Amygdala (tissue), 56 donors: ENCODE data around the gene ADAT2.

Experiments
- DNase-seq, 56 donors: peaks; one replicate each; lab custom pipeline; 2025; lab: John Stamatoyannopoulos, UW

Gene ADAT2

DNA sequence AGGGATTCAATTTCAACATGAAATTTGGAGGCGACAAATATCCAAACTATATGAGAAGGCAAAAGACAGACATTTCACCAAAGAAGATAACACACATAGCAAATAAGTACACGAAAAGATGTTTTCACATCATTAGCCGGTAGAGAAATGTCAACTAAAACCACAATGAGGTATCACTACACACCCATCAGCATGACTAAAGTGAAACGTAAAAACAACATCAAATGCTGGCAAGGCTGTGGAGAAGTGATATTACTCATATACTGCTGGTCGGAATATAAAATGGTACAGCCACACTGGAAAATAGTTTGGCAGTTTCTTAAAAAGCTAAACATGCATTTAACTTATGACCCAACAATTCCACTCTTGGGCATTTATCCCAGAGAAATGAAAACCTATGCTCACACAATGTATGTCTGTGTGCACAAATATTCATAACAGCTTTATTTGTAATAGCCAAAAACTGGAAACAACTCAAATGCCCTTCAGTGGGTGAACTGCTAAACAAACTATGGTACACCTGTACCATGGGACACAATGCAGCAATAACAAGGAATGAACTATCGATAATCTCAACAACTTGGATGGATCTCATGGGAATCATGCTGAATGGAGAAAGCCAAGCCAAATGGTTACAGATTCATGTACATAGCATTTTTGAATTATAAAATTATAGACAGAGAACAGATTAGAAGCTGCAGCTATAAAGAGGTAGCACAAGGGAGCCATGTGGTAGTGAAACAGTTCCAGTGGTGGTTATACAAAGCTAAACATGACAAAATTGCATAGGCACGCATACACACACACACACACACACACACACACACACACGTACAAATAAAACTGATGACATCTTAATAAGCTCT is 8.6 kb downstream of the ADAT2 start:
- no peak for DNase-seq

DNA sequence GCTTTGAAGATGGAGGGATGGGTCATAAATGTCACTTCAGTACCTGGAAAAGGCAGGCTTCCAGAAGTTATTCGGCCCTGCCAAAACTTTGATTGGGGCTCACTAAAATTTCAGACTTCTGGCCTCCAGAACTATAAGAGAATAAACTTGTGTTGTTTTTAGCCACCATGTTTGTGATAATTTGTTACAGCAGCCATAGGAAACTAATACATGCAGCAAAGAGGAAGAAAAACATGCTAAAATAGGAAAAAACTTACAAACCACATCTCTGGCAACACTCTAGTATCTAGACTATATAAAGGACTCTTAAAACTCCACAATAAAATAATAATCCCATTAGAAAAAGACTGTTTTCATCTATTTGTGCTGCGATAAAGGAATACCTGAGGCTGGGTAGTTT is 9.5 kb downstream of the ADAT2 start:
- DNase-seq, result no peak

DNA sequence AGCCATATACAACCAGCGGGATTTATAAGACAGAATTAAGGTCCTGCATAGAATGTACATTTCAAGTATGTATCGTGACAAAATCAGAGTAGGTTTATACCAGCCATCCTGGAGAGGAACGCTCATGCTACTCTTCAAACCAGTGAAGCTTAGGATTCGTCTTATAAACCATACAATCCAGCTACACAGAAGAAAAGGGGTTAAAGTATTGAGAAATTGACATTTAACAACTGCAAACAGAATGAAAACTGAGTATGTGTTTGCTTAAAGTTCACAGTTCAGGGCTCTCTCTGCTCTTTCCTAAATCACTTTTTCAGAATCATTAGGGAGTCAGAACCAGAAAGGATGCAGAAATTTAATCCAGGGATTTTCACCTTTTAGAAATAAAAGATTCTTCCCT is 17.9 kb downstream of the ADAT2 start:
- DNase-seq, result no peak

DNA sequence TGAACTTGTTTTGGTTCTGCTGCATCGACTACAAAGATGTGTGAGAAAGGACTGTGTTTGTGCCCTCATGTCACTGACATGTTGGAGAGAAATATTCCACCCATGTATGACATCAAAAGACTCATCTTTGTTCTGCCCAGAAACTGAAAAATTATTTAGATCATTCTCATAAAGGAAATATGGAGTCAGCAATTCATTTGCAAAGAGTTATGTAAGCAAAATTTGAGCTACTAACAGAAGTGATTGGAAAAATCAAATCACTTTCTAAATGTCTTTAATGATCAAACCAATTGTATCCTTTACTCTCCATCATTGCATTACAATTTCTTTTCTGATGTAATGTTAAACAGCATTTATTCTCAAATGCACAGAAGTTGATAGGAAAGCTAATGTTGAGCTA is 19.3 kb downstream of the ADAT2 start:
- no peak for DNase-seq

DNA sequence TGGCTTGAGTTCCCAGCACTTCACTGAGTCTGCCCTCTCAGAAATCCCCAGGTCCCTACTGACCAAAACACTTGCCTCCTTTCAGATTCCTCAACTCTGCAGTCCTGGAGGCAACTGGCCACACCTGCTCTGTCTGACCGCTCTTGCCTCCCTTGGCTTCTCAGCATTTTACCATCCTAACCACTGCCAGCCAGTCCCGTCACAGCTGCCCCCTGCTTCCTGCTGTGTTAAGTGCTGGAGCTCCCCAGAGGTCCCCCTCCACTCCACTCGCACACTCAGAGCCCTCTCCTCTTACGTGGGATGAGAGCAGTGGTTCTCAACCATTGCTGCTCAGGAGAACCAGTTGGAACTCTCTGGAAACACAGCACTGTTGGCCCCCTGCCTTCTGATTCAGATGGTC is 20.5 kb downstream of the ADAT2 start:
- no peak for DNase-seq

DNA sequence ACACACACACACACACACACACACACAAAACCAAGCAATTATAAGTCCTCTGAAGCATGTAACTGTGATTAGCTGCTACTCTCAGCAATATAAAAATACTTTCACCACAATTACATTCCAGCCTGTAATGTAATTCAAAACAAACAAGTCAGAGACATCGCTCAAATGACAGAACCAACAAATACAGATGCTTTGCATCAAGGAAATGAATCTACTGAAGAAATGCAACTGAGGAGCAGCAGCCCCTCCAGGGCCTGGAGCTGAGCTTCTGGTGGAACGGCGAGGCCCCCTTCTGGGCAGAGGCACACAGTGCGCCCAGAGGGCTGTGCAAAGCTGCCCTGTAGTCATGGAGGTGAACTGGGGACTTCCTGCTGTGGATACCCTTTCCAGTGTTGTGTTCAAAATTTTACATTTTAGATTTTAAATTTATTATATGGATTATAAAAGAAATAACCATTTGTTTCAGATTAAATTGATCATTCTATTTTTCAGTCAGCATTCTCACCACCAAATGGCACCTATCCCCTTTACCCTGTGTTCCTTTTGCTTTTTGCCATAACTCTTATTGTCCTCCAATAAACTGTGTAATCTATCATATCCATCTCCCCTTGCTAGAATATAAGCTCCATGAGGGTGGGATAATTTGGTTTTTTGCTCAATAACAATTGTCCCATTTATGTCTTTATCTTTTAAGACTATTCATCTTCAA is 23.2 kb downstream of the ADAT2 start:
- DNase-seq, result peak in 51 of 56 donors; percentile 1 to 79 (median 35)

DNA sequence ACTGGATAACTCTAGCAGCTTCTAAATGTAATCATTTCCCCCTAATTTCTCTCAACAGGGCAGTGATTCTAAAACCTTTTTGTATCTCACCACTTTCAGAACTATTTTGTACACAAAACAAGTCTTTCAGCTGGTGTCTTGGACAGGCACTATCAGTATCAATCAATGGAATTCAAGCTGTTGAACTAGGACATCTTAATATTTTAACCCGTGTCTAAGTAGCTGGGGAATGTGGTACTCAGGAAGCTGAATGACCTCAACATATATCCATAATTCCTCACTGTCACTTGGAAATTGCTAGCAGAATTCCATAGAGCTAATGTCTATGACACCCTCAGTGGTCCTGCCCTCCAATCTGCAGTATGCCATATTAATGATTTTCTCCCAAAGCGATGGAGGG is 24.5 kb downstream of the ADAT2 start:
- no peak for DNase-seq

DNA sequence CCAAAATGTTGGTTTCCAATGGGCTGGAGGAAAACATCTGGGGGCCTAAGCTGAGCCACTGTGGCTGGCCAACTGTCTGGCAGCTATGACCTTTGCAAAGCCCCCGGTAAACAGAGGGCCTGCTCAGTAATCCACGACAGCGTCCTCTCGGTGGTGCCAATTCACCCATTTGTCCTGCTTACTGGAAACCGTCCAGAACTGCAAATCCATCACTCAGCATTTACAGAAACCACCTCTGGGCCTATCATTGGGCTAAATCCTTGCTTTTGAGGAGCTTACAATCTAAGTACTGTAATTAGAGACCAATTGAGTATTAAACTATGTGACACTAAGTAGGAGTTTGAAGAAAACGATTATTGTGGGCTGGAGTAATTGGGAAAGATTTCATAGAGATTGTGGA is 31.0 kb downstream of the ADAT2 start:
- no peak for DNase-seq

DNA sequence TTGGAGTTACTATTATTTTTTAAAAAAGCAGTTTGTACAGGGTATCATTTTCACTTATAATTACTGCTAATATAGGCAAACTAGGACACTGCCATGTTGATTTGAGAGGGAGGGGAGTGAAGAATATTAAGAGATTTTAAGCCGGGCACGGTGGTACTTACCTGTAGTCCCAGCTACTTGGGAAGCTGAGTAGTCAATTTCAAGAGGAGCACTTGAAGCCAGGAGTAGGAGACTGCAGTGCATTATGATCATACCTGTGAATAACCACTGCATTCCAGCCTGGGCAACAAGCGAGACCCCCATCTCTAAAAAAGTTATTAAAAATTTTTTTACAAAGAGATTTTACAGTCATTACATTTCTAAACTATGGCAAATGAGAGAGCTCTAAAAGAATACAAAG is 35.7 kb downstream of the ADAT2 start:
- no peak for DNase-seq

DNA sequence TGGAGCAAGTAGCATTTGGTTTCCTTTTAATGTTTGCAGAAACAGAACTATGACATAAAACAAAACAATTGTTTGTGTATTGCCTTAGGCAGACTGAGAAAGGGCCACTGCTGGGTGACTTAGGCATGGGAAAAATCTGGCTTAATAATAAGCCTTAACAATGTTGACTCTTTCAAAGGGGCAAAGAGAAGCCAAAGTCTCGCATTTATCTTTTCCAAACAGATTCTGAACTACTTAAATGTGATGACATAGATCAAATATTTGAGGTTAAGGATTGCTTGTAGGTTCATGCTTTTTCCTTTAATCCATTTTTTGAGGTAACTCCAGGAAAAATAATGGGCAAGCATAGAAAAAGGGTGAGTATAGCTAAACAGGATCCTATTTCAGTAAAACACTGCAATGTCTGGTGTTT is 39.6 kb downstream of the ADAT2 start:
- DNase-seq, result no peak

DNA sequence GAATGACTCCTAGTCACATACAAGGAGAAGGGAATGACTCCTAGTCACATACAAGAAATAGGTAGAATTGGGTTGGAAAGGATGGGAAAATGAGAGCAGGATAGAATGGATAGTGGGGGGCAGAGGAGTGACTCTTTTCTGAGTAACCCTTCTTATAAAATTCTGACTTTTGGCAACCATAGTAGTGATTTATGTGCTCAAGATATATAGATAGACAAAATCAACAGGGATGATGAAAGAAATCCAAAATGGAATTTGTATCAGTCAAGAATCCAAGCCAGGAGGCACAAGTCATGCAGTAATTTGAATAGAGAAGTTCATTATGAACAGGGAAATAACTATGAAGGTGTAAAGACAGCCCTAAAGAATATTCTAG is 41.7 kb downstream of the ADAT2 start:
- DNase-seq, result no peak

DNA sequence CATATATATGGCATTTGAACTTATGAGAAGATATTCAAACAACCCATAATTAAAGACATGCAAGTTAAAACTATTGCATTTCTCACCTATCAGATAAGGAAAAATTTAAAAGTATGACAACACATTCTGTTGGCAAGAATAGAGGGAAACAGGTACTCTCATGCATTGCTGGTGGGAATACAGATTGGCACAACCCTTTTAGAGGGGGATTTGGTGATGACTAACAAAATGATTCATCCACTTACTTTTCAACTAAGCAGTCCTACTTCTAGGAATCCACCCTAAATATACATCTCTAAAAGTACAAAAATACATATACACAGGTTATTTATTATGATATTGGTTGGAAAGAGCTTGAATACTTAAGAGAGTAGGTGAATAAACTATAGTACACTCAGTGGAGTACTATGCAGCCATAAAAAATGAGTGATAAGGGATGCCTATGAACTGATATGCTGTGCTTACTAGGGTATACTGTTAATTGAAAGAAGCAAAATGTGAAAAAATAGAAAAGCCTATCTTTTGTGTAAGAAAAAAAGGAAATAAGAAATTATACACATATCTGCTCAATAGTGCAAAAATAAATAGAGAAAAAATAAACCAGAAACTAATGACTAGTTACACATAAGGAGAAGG is 42.2 kb downstream of the ADAT2 start:
- DNase-seq, result no peak

DNA sequence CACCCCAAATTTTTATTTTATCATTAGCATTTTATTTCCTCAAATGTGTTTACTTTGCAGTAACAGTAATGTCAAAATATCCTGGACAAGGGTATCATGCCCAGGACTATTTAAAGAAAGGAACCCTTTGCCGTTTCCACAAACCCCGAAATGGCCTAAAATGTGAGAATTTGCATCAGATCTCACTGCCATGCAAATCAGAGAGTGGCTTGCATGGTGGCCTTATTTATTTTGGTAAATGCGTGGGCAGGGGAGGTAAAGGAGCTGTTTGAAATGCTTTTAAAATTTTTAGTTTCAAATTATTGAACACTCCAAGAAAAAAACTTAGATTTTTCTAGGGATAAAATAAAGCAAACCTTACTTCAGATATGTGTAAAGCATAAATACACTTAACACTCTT is 43.8 kb downstream of the ADAT2 start:
- no peak for DNase-seq

DNA sequence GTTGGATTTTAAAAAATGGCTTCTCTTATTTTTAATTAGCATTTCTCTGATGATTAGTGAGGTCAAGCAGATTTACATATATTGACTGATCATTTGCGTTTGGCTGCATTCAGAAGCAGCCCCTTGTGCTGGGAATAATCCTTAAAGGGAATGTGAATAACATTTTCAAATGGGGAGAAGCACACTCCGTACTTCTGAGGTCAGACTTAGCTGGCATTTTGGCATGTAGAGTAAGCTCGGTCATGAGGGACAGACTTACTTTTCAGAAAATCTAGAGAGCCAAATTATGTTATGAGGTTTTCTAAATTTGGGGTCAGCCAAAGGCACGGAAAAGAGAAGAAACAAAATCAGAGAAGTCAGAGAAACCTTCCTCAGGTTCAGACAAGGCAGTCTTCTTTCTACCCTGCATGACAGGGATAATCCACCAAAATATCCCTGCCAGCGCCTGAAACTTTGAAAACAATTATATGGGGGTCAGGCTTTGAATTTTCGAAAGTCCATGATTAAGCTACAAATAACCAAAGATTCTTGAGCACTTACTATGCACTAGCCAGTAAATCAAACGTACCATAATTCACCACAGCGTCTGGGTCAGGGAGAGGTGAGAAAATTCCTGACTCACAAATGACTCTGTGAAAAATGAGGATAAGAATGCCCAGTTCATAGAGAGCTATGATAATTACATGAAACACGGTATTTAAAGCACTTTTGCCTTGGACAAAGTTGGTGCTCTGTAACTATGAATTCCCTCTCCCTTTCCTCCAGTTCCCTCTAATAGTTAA is 44.9 kb downstream of the ADAT2 start:
- no peak for DNase-seq

DNA sequence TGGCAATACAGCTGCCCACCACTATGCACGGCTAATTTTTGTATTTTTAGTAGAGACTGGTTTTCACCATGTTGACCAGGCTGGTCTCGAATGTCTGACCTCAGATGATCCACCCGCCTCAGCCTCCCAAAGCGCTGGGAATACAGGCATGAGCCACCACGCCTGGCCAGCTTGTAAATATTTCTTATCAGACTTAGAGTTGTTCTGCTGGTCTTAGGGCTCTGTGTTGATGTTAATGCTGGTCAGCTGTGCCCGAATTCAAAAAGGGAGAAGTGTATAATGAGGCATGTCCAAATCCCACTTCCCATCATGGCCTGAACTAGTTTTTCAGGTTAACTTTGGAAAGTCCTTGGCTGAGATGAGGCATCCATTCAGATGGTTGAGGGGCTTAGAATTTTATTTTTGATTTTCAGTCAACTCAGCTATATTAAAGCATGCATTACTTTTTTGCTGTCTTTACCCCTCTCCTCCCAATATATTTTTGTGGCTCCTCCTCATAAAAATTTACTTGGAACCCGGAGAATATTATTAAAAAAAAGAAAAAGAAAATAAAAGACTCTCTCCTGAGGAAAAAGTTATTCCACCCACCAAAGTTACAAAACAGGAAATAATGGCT is 47.7 kb downstream of the ADAT2 start:
- no peak for DNase-seq

DNA sequence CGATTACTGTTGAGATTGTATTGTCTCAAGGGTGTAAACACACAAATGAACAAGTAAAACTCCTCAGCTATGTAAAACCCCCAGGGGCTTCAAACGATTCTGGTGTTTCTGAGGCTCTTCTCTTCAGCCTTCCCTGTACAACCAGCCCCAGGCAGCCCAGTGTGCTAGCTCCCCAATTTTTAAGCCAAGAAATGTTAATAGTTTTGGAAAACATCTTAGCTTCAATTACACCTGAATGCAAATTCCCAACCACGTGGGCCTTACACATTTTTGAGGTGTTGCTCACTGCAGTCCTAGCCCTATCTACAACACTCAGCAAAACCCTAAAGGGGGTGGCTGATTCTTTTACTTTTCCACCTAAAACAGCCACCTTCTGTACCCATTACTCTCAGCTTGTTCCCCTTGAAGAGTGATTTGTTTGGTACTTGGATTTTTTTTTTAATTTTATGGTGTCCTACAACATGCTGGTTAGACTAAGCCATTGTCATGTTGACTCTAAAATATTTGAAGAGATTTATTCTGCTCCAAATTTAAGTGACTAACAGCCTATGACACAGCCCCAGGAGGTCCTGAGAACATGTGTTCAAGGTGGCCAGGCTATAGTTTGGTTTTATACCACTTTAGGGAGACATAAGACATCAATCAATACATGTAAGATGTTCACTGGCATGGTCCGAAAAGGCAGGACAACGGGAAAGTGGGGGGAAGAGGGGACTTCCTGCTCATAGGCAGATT is 48.7 kb downstream of the ADAT2 start:
- DNase-seq, result no peak

DNA sequence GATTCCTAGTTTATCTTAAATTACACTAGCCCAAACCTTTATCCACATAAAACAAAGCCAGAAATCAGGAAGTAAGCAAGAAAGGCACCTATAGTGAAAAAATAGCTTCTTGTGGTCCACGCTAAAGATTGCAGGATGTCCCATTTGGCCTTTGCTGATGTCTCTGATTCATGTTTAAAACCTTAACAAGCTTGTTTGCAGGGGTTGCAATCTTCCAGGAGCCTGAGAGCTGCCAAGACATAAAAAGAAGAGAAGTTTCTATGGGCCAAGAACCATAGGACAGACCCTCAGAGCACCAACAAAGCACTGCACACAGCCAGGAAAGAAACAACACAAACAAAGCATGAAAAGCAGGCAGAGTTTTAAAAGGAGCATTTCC is 49.4 kb downstream of the ADAT2 start:
- DNase-seq, result no peak

DNA sequence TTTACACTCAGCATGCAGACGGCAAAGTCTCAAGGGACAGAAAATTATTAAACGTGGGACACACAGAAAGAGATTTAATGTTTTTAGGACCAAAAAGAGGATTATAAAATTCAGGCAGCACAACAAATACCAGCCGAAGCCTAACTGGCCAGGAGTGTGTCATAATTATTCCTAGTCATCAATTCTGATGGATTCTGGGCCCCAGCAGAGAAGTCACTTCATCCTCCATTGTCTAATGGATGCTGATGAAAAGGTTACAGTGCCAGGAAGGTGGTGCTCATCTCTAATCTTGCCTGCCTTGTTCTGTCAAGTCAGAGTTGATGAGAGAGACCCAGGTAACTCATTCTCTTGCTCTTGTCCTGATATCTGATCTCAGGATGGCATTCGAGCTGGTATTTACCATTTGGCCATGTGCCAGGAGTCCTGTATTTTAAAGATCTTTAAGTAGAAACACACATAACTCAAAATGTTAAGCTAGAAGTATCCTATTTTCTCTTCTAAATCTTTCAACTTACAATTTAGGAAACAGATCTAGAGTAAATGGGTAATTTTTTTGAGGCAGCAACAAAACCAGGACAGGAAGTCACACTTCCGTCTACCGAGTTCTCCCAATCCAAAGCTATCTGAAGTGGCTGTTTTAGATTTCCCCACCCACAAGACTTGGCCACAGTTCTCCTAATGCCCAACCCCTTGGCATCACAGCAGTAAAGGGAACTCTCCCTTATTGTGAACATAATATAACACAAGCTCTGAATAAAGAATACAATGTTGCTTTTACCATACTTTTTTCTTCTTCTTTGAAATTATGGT is 50.0 kb downstream of the ADAT2 start:
- DNase-seq, result no peak

DNA sequence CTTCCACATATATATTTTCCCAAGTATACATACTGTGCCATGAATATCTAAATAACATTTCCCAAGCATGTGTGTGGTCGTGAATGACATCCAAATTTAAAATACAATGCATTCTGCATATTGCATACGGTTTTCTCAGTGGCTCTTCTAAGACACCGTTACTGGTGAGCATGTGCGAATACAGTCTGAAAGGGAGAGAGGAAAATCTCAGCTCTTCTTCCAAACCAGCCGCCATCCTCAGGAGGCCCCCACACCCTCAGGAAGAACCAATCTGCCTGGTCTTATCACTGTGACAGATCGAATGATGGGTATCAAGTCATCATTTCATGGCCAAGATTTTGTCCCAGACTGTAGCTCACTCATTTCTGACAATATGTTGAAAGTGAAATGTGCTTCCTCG is 50.7 kb downstream of the ADAT2 start:
- DNase-seq, result no peak
